ENCODE measurements around the gene TPP2. TPM values are rescaled to one million over a fixed set of nuclear protein-coding genes. Genes with fewer than 3 reads are reported as not detected.

TPP2 gene
- total RNA-seq, 1 experiment from 2014 or later: 68.3 TPM

GRCh38 chr13:102693776-102694175 lies 97.0 kb downstream of the TPP2 start (continued):
- TF ChIP-seq ZNF532 (CRISPR knock-in tag; IDR thresholded peaks at IDR 0.05; ENCODE audit: borderline replicate concordance) (no peak), E2F1 (CRISPR knock-in tag; IDR thresholded peaks at IDR 0.05) (no peak), ZNF219 (CRISPR knock-in tag; IDR thresholded peaks at IDR 0.05; ENCODE audit: borderline replicate concordance) (no peak), E2F5 (CRISPR knock-in tag; IDR thresholded peaks at IDR 0.05) (no peak), ZNF317 (CRISPR knock-in tag; IDR thresholded peaks at IDR 0.05; ENCODE audit: borderline replicate concordance, low read depth) (no peak), FOXJ3 (CRISPR knock-in tag; IDR thresholded peaks at IDR 0.05; ENCODE audit: borderline replicate concordance) (no peak), AFF4 (CRISPR knock-in tag; IDR thresholded peaks at IDR 0.05; ENCODE audit: borderline replicate concordance) (no peak), FOXP4 (CRISPR knock-in tag; IDR thresholded peaks at IDR 0.05) (no peak), ZNF396 (CRISPR knock-in tag; IDR thresholded peaks at IDR 0.05; ENCODE audit: borderline replicate concordance) (no peak), JUN (CRISPR knock-in tag; IDR thresholded peaks at IDR 0.05) (no peak)

- CTCF ChIA-PET: interaction anchor here (1.5 kb wide), 1 partner anchor 14 kb away, joined by 3 read pairs; no protein-coding TSS in a partner anchor
- TF ChIP-seq NR3C1 (CRISPR knock-in tag; conservative IDR thresholded peaks at IDR 0.05; ENCODE audit: low read depth): no peak
- no peak for TF ChIP-seq MYBL2 (CRISPR knock-in tag; IDR thresholded peaks at IDR 0.05)
- TF ChIP-seq FOXP1 (CRISPR knock-in tag; IDR thresholded peaks at IDR 0.05; ENCODE audit: borderline replicate concordance): no peak
- no peak for TF ChIP-seq TEAD4 (CRISPR knock-in tag; IDR thresholded peaks at IDR 0.05)
- no peak for TF ChIP-seq ZNF396 (CRISPR knock-in tag; IDR thresholded peaks at IDR 0.05; ENCODE audit: borderline replicate concordance)
- TF ChIP-seq ZNF512 (CRISPR knock-in tag; IDR thresholded peaks at IDR 0.05; ENCODE audit: borderline replicate concordance): no peak
- no peak for TF ChIP-seq FOXP4 (CRISPR knock-in tag; IDR thresholded peaks at IDR 0.05)
- no peak for TF ChIP-seq SMAD3 (CRISPR knock-in tag; IDR thresholded peaks at IDR 0.05; ENCODE audit: borderline replicate concordance)
- no peak for TF ChIP-seq TCF7 (CRISPR knock-in tag; IDR thresholded peaks at IDR 0.05; ENCODE audit: low read depth)
These were observed 98.2 kb downstream of the TPP2 start, which contains the start of gene METTL21C for GRCh38 chr13:102694937-102695336. Gene METTL21C, minus strand, starts transcription at chr13:102695044. Its CDS starts 546 bp downstream, at chr13:102694498.

More at GRCh38 chr13:102694937-102695336, 98.2 kb downstream of the TPP2 start, which contains the start of gene METTL21C:
- Mint-ChIP-seq H3K36me3 (peaks cover 3% of the 10 kb centered on the region; the same call in 1 of the 2 replicates), H3K9me3 (peaks cover 13% of the 10 kb centered on the region), H3K27me3 (ENCODE audit: low read depth) (no peaks in the 10 kb centered on the region), H3K4me1 (peaks cover 13% of the 10 kb centered on the region), H3K4me3 (no peak within 1 kb of the TSS), H3K27ac (no peak within 1 kb of the TSS)
- POLR2A ChIA-PET: no interaction called here
- DNase-seq (ENCODE audit: low spot score) (no peak), ATAC-seq (no peak)
